Measurements from ENCODE around the gene F2R. TPM values are rescaled to one million over a fixed set of nuclear protein-coding genes. Genes with fewer than 3 reads are reported as not detected.

F2R gene
- total RNA-seq = 10 to 100 TPM; 16.1 to 46.7 TPM

DNA sequence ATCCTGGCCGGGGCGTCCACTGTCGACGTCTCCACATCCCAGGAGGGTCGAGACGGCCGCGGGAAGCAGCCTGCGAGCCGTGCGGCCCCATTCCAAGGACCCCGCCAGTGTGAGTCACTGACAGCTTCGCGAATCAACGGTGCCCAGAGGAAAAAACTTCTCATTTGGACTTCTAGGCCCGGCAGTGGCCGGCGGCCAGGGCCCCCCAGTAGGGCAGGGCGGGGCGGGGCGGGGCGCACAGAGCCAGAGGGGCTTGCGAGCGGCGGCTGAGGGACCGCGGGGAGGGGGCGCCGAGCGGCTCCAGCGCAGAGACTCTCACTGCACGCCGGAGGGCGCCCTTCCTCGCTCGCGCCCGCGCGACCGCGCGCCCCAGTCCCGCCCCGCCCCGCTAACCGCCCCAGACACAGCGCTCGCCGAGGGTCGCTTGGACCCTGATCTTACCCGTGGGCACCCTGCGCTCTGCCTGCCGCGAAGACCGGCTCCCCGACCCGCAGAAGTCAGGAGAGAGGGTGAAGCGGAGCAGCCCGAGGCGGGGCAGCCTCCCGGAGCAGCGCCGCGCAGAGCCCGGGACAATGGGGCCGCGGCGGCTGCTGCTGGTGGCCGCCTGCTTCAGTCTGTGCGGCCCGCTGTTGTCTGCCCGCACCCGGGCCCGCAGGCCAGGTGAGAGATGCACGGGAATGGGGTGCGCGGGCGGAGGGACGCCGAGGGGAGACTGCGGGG lies at the start of gene F2R:
TSS of gene F2R (plus strand) at position 391 of the 720 bp plus-strand sequence. CDS start at position 573, 182 bp downstream.
- DNase-seq (ENCODE audit: low spot score) = no peak
- H3K4me3 ChIP-seq = peak within 1 kb of the TSS; percentile 63 to 80
- peaks cover 0 to 31% of the 10 kb centered on the region in 2 donors for H3K4me1 ChIP-seq
- no peaks in the 10 kb centered on the region for H3K9me3 ChIP-seq
- H3K27me3 ChIP-seq = peaks cover 0 to 5% of the 10 kb centered on the region in 2 donors
- peak; percentile 32 to 80 for TF ChIP-seq CTCF (IDR thresholded peaks at IDR 0.05)
- no peaks in the 10 kb centered on the region for H3K36me3 ChIP-seq
- H3K27ac ChIP-seq = peak within 1 kb of the TSS; percentile 61 to 79

GRCh38 chr5:76667495-76667894 lies 48.4 kb upstream of the F2R start:
- Histone ChIP-seq H3K4me3 (no peak overlapping the region), H3K9me3 (no peaks in the 10 kb centered on the region), H3K4me1 (no peaks in the 10 kb centered on the region), H3K36me3 (no peaks in the 10 kb centered on the region), H3K27ac (no peak overlapping the region), H3K27me3 (no peaks in the 10 kb centered on the region)
- DNase-seq (ENCODE audit: low spot score) = no peak
- no peak for TF ChIP-seq CTCF (IDR thresholded peaks at IDR 0.05)

DNA sequence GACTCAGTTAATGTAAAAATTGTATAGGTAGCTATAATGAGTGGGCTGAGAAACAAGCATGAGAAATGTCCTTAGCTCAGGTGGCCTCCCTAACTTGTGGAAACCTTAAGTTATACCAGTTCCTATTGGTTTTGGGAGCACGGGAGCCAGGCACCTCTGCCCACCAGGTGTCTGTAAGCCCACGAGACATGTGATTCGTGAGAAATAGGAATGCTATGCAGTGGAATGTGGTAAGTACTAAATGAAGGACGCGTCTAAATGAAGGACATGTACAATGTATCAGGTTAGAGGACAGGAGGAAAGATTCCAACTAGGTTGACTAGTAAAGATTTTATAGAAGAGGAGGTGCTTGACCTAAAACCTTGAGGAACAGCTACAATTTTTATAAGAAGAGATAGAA lies 46.7 kb upstream of the F2R start:
- H3K27me3 ChIP-seq = no peaks in the 10 kb centered on the region
- DNase-seq (ENCODE audit: low spot score) = no peak
- no peaks in the 10 kb centered on the region for H3K9me3 ChIP-seq
- no peak for TF ChIP-seq CTCF (IDR thresholded peaks at IDR 0.05)
- H3K4me3 ChIP-seq = no peak overlapping the region
- no peaks in the 10 kb centered on the region for H3K4me1 ChIP-seq
- no peaks in the 10 kb centered on the region for H3K36me3 ChIP-seq
- H3K27ac ChIP-seq = no peak overlapping the region

DNA sequence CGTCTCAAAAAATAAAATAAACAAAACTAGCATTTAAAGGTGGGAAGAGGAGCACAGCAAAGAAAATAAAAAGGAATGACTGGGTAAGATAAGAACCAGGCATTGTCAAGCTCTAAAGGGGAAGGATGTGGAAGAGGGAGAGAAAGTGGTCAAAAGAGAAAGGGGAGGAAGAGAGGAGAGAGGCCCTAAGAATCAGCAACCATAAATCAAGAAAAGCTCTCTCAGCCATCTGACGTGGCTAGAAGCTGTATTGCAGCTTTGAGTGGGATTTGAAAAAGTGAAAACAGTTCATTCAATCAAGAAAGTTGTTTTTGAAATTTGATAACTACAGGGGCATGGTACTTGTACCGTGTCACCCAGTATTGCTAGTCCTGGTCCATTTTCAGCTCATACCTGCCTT lies 45.4 kb upstream of the F2R start:
- Histone ChIP-seq H3K36me3 (no peaks in the 10 kb centered on the region), H3K4me1 (no peaks in the 10 kb centered on the region), H3K27me3 (no peaks in the 10 kb centered on the region), H3K27ac (no peak overlapping the region), H3K4me3 (no peak overlapping the region), H3K9me3 (no peaks in the 10 kb centered on the region)
- DNase-seq (ENCODE audit: low spot score) = no peak
- no peak for TF ChIP-seq CTCF (IDR thresholded peaks at IDR 0.05)

DNA sequence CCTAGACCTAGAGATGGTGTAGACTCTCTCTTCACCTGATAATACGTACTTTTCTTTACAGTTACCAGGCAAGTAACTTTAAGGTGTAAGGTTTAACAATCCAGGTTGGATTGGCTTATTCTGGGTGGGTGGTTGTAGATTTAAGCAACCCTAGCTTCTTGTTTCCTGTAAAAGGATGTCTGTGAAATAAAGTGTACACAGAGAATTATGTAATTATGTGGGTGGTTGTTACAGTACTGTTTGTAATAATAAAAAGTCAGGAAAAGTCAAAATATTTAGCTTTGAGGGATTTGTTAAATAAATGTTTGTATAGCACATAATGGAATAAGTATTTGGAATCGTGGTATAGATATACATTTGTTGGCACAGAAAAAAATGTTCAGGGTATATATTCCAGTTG lies 43.7 kb upstream of the F2R start:
- Histone ChIP-seq H3K9me3 (no peaks in the 10 kb centered on the region), H3K4me3 (no peak overlapping the region), H3K27ac (no peak overlapping the region), H3K36me3 (no peaks in the 10 kb centered on the region), H3K27me3 (no peaks in the 10 kb centered on the region), H3K4me1 (no peaks in the 10 kb centered on the region)
- TF ChIP-seq CTCF (IDR thresholded peaks at IDR 0.05) = no peak
- DNase-seq (ENCODE audit: low spot score) = no peak

DNA sequence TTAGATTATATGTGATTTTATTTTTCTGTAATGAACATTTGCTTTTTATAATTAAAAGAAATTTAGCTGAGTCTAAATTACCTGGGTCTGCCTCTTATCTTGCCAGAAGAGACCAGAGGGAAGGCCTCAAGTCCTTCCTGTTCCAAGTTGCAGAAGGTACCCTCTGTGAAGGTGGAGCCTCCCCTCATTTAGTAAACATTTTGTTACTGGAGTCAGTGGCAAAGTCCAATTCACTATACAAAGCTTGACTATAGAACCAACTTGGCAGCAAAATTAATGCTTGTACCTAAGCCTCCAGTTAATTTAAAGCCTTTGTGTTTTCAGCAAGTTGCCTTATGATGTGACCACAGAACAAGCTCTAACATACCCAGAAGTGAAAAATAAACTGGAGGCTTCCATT lies 42.8 kb upstream of the F2R start:
- no peak for DNase-seq (ENCODE audit: low spot score)
- no peak for TF ChIP-seq CTCF (IDR thresholded peaks at IDR 0.05)
- Histone ChIP-seq H3K9me3 (no peaks in the 10 kb centered on the region), H3K4me1 (no peaks in the 10 kb centered on the region), H3K27ac (no peak overlapping the region), H3K36me3 (no peaks in the 10 kb centered on the region), H3K4me3 (no peak overlapping the region), H3K27me3 (no peaks in the 10 kb centered on the region)

Measured in right atrium auricular region (tissue), 2 donors.